Ectodermal cell (in vitro differentiated cells): ENCODE results near the gene MAPT.

ENCODE experiments used
- H3K27ac ChIP-seq: 2 replicates; pipeline ENCODE4 v1.7.0; 2013; ENCODE audit warnings: mild to moderate bottlenecking, low read depth, low read length; ENCODE audit not compliant: insufficient read depth, poor library complexity, severe bottlenecking
- H3K27me3 ChIP-seq: 2 replicates; pipeline ENCODE4 v1.7.0; 2013; ENCODE audit warnings: mild to moderate bottlenecking, low read length; ENCODE audit not compliant: insufficient read depth, control insufficient read depth, poor library complexity, severe bottlenecking
- H3K36me3 ChIP-seq: one replicate; pipeline ENCODE4 v1.7.0; 2013; ENCODE audit warnings: low read length; ENCODE audit not compliant: control insufficient read depth, insufficient read depth
- H3K4me1 ChIP-seq: one replicate; pipeline ENCODE4 v1.7.0; 2013; ENCODE audit warnings: low read length; ENCODE audit not compliant: control insufficient read depth, insufficient read depth
- H3K4me3 ChIP-seq: 2 replicates; pipeline ENCODE4 v1.7.0; 2013; ENCODE audit warnings: low read depth, low read length, control low read depth; ENCODE audit not compliant: insufficient read depth
- H3K9me3 ChIP-seq: 2 replicates; pipeline ENCODE4 v1.7.0; 2013; ENCODE audit warnings: mild to moderate bottlenecking, low read length, moderate library complexity; ENCODE audit not compliant: control insufficient read depth
- WGBS, 2 experiments: methylation state at CpG; one replicate each; pipeline ENCODE4 v1.1.7; 2013; ENCODE audit warnings: missing lambda C conversion rate in 2 of 2; 5-methylcytosine and 5-hydroxymethylcytosine counted together

Gene MAPT

GRCh38 chr17:46047398-46047797 is 153.0 kb downstream of the MAPT start:
- no peak overlapping the region for H3K27ac ChIP-seq
- no peaks in the 10 kb centered on the region for H3K4me1 ChIP-seq
- WGBS, 2 experiments: 93 to 94% methylated on average over 5 of the region's 5 CpGs
- H3K9me3 ChIP-seq: no peaks in the 10 kb centered on the region
- H3K36me3 ChIP-seq: peaks cover 44% of the 10 kb centered on the region
- H3K27me3 ChIP-seq: no peaks in the 10 kb centered on the region
- no peak overlapping the region for H3K4me3 ChIP-seq

GRCh38 chr17:46047856-46048255 is 153.5 kb downstream of the MAPT start:
- no peak overlapping the region for H3K27ac ChIP-seq
- no peaks in the 10 kb centered on the region for H3K4me1 ChIP-seq
- WGBS, 2 experiments: 91 to 94% methylated on average over 8 of the region's 8 CpGs
- H3K4me3 ChIP-seq: no peak overlapping the region
- no peaks in the 10 kb centered on the region for H3K9me3 ChIP-seq
- H3K36me3 ChIP-seq: peaks cover 44% of the 10 kb centered on the region
- H3K27me3 ChIP-seq: no peaks in the 10 kb centered on the region

GRCh38 chr17:46049656-46050055 is 155.3 kb downstream of the MAPT start:
- H3K9me3 ChIP-seq: no peaks in the 10 kb centered on the region
- peaks cover 44% of the 10 kb centered on the region for H3K36me3 ChIP-seq
- H3K4me3 ChIP-seq: no peak overlapping the region
- no peaks in the 10 kb centered on the region for H3K27me3 ChIP-seq
- no peak overlapping the region for H3K27ac ChIP-seq
- WGBS, 2 experiments: 89 to 94% methylated on average over 5 of the region's 5 CpGs
- H3K4me1 ChIP-seq: no peaks in the 10 kb centered on the region

GRCh38 chr17:46053911-46054534 is 159.7 kb downstream of the MAPT start:
- WGBS, 2 experiments: 95 to 97% methylated on average over 8 of the region's 8 CpGs
- Histone ChIP-seq H3K27ac (no peak overlapping the region), H3K4me1 (no peaks in the 10 kb centered on the region), H3K4me3 (no peak overlapping the region), H3K27me3 (no peaks in the 10 kb centered on the region), H3K9me3 (no peaks in the 10 kb centered on the region), H3K36me3 (peaks cover 24% of the 10 kb centered on the region)

- 87 to 88% methylated on average over 4 of the region's 4 CpGs for WGBS, 2 experiments
- no peak overlapping the region for H3K27ac ChIP-seq
- peaks cover under 1% of the 10 kb centered on the region for H3K36me3 ChIP-seq
These were observed 162.5 kb downstream of the MAPT start for GRCh38 chr17:46056800-46057304.

GRCh38 chr17:46057366-46057765 is 163.0 kb downstream of the MAPT start:
- Histone ChIP-seq H3K36me3 (no peaks in the 10 kb centered on the region), H3K4me3 (no peak overlapping the region), H3K9me3 (no peaks in the 10 kb centered on the region), H3K4me1 (no peaks in the 10 kb centered on the region), H3K27me3 (no peaks in the 10 kb centered on the region), H3K27ac (no peak overlapping the region)
- 94 to 100% methylated on average over 4 of the region's 4 CpGs for WGBS, 2 experiments

More at GRCh38 chr17:46056800-46057304, 162.5 kb downstream of the MAPT start:
- H3K27me3 ChIP-seq: no peaks in the 10 kb centered on the region
- H3K9me3 ChIP-seq: no peaks in the 10 kb centered on the region
- no peaks in the 10 kb centered on the region for H3K4me1 ChIP-seq
- H3K4me3 ChIP-seq: no peak overlapping the region

- H3K27ac ChIP-seq: no peak overlapping the region
- peaks cover 5% of the 10 kb centered on the region for H3K36me3 ChIP-seq
- no peaks in the 10 kb centered on the region for H3K27me3 ChIP-seq
- H3K4me3 ChIP-seq: no peak overlapping the region
- no peaks in the 10 kb centered on the region for H3K4me1 ChIP-seq
- H3K9me3 ChIP-seq: no peaks in the 10 kb centered on the region
- WGBS, 2 experiments: 91 to 93% methylated on average over 6 of the region's 6 CpGs
These were observed 165.1 kb downstream of the MAPT start for GRCh38 chr17:46059486-46059885.

GRCh38 chr17:46060461-46060860 is 166.1 kb downstream of the MAPT start:
- WGBS, 2 experiments: 92% methylated on average over 2 of the region's 2 CpGs; no CpG with 5 or more reads in 1 of the 2 experiments

GRCh38 chr17:46061435-46061834 is 167.1 kb downstream of the MAPT start:
- 91 to 95% methylated on average over 4 of the region's 5 CpGs for WGBS, 2 experiments
- Histone ChIP-seq H3K27ac (no peak overlapping the region), H3K4me3 (no peak overlapping the region), H3K36me3 (peaks cover 21% of the 10 kb centered on the region), H3K4me1 (no peaks in the 10 kb centered on the region), H3K9me3 (no peaks in the 10 kb centered on the region), H3K27me3 (no peaks in the 10 kb centered on the region)

More at GRCh38 chr17:46060461-46060860, 166.1 kb downstream of the MAPT start:
- Histone ChIP-seq H3K9me3 (no peaks in the 10 kb centered on the region), H3K27me3 (no peaks in the 10 kb centered on the region), H3K4me1 (no peaks in the 10 kb centered on the region), H3K27ac (no peak overlapping the region), H3K36me3 (peaks cover 11% of the 10 kb centered on the region), H3K4me3 (no peak overlapping the region)

GRCh38 chr17:46063241-46063640 is 168.9 kb downstream of the MAPT start:
- 66 to 70% methylated on average over 2 of the region's 2 CpGs for WGBS, 2 experiments
- Histone ChIP-seq H3K4me1 (no peaks in the 10 kb centered on the region), H3K9me3 (no peaks in the 10 kb centered on the region), H3K4me3 (no peak overlapping the region), H3K36me3 (peaks cover 26% of the 10 kb centered on the region), H3K27me3 (no peaks in the 10 kb centered on the region), H3K27ac (no peak overlapping the region)
